Choroid plexus epithelial cell (primary cell): ENCODE data around the gene CPE.

ENCODE experiments used
- DNase-seq: peaks from one replicate; pipeline ENCODE4 v3.0.0-alpha.2; 2010; ENCODE audit warnings: low read depth
- H3K4me3 ChIP-seq: 2 replicates; pipeline ENCODE4 v1.5.1; 2011; ENCODE audit warnings: low read depth, mild to moderate bottlenecking, control low read depth, low read length, moderate library complexity
- TF ChIP-seq, protein P1 (sequence below): conservative IDR thresholded peaks from 2 replicates; pipeline ENCODE4 v1.5.1; 2011; ENCODE audit warnings: low read depth, mild to moderate bottlenecking, control low read depth, inconsistent platforms, low read length, moderate library complexity

CPE gene

DNA sequence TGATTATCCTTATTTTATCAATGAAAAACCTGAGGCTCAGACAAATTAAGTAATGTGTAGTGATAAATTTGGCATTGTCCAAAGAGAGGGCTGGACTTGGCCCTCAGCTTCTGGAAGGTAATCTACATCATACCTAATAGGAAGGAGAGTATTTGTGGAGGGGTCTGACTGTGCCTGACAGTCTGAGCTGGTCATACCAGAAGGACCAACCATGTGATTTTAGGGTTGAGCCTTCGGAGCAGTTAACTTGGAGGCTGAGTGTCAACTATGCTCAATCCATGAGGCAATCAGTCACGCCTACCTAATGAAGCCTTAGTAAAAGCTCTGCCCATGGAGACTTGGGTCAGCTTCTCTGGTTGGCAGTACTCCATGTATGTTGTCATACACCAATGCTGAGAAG is 136.4 kb downstream of the CPE start:
- DNase-seq, result no peak
- TF ChIP-seq, protein P1, sequence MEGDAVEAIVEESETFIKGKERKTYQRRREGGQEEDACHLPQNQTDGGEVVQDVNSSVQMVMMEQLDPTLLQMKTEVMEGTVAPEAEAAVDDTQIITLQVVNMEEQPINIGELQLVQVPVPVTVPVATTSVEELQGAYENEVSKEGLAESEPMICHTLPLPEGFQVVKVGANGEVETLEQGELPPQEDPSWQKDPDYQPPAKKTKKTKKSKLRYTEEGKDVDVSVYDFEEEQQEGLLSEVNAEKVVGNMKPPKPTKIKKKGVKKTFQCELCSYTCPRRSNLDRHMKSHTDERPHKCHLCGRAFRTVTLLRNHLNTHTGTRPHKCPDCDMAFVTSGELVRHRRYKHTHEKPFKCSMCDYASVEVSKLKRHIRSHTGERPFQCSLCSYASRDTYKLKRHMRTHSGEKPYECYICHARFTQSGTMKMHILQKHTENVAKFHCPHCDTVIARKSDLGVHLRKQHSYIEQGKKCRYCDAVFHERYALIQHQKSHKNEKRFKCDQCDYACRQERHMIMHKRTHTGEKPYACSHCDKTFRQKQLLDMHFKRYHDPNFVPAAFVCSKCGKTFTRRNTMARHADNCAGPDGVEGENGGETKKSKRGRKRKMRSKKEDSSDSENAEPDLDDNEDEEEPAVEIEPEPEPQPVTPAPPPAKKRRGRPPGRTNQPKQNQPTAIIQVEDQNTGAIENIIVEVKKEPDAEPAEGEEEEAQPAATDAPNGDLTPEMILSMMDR, result no peak
- H3K4me3 ChIP-seq, result no peak overlapping the region

DNA sequence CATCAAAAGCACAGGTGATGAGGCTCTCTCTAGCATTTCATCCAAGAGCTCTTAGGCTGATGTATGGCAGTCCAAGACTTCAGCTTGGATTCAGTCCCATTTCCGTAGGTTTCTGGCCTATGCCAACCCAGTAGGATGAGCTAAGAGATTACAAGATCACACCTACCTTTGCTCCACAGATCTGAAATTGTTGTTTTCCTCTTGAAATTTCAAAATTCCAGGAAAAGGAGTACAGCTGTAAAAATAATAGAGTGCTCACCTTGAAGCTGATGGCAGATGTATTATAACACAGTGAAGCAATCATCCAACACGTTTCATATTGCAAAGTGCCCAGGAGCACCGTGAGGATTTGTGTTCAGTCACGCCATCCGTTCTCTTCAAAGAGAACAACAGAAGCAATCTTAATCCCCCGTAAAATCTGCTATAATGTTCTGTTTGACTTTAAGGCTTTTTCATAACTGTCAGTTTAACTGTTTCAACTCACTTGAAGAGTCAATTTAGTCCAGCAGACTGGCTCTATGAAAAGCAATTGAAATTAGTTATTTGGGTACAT is 137.5 kb downstream of the CPE start:
- DNase-seq, result no peak
- TF ChIP-seq, protein P1, result no peak

DNA sequence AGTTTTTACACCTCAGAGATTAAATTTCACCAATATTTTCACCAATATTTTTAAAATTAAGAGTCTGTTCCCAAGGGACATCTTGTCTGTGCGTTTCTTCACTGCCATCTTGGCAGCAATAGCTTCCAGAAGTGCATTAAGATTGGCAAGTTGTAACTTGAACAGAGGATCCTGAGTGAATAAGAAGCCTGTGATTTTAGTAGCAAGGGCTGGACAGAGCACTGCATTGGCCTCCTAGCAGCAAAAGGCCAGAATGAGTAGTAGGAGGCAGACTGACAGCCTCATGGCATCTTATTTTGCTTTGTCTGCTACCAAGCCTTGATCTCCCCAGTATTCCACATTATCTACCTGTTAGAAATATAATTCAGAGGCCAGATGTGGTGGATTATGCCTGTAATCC is 138.4 kb downstream of the CPE start:
- TF ChIP-seq, protein P1, result no peak
- no peak for DNase-seq
- no peak overlapping the region for H3K4me3 ChIP-seq

More for the DNA sequence above, 137.5 kb downstream of the CPE start:
- no peak overlapping the region for H3K4me3 ChIP-seq

DNA sequence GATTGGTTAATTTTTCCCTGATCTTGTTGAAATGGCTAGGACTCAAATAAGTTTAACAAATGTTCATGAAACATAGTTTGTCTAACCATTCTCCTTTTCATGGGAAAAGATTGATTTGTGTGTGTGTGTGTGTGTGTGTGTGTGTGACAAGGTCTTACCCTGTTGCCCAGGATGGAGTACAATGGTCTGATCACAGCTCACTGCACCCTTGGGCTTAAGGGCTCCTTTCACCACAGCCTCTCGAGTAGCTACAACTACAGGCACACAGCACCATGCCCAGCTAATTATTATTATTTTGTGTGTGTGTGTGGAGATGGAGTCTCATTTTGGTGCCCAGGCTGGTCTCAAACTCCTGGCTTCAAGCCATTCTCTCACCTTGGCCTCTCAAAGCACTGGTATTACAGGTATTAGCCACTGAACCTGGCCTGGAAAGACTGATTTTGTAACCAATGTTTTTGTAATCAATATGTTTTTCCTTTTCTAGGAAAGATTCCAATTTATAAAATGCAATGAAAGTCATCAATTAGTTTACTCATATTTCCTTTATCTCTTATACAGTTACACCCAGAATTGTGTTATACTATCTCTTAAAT is 139.3 kb downstream of the CPE start:
- TF ChIP-seq, protein P1, result no peak
- DNase-seq, result no peak
- H3K4me3 ChIP-seq, result no peak overlapping the region

DNA sequence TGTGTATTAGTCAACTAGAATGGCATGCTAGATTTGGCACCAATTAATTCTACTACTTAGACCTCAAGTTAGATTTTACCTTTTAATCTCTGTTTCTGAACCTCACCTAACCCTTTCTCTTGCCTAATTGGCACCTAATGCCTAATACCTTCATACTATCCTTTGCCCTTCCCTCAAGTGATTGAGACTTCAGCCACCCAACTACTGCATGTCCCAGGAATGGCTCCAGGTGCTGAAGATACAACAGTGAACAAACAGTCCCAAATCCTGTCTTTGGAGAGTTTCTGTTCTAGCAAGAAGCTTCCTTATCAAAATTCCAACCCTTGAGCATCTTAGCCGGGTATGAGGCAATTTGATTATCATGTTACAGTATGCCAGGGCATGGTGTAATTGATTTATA is 139.9 kb downstream of the CPE start:
- no peak overlapping the region for H3K4me3 ChIP-seq
- DNase-seq, result no peak
- TF ChIP-seq, protein P1, result no peak

DNA sequence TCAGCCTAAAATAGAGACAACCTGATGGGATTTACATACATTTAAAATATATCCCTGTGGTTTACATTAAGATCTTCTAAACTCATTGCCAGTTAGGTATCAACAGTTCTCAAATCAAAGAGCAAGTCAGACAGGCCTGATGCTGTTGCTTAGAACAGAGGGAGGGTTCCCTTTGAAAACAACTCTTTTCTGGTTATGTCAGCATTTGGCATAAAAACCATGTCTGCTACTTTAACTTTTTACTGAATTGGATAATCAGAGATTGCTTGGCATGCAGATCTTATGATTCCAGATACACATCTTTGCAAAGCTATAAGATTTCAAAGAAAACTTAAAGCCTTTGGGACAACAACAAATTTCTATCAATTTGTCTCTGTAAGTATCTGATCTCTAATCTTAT is 140.8 kb downstream of the CPE start:
- DNase-seq, result no peak
- no peak overlapping the region for H3K4me3 ChIP-seq

More for the DNA sequence above, 140.8 kb downstream of the CPE start:
- TF ChIP-seq, protein P1, result no peak
